Adrenal gland (tissue), 5 donors: Measurements from ENCODE around the gene SAV1.

Source experiments
- POLR2A ChIP-seq, 2 donors: fragments of 450-650 bp; IDR thresholded peaks; one replicate each; pipeline ENCODE4 v1.6.1; 2017; ENCODE audit warnings: antibody characterized with exemption in 2 of 2, mild to moderate bottlenecking in 2 of 2, moderate library complexity in 1 of 2
- TF ChIP-seq, protein P1 (sequence below), 6 experiments: fragments of 450-650 bp in 4 of 6; fragments of 200-600 bp in 2 of 6; sonication (generic) in 1 of 6; IDR thresholded peaks; 1 replicate in 5 of 6; 2 replicates in 1 of 6; pipeline versions ENCODE4 v1.5.1 to v1.8.0; 2016 to 2021; ENCODE audit warnings: antibody characterized with exemption in 6 of 6, mild to moderate bottlenecking in 2 of 6, moderate library complexity in 1 of 6
- donor health status: DM: no; HTN: no; CAD: no.

GRCh38 chr14:50658203-50658602 is 9.9 kb downstream of the SAV1 start:
- TF ChIP-seq, protein P1, sequence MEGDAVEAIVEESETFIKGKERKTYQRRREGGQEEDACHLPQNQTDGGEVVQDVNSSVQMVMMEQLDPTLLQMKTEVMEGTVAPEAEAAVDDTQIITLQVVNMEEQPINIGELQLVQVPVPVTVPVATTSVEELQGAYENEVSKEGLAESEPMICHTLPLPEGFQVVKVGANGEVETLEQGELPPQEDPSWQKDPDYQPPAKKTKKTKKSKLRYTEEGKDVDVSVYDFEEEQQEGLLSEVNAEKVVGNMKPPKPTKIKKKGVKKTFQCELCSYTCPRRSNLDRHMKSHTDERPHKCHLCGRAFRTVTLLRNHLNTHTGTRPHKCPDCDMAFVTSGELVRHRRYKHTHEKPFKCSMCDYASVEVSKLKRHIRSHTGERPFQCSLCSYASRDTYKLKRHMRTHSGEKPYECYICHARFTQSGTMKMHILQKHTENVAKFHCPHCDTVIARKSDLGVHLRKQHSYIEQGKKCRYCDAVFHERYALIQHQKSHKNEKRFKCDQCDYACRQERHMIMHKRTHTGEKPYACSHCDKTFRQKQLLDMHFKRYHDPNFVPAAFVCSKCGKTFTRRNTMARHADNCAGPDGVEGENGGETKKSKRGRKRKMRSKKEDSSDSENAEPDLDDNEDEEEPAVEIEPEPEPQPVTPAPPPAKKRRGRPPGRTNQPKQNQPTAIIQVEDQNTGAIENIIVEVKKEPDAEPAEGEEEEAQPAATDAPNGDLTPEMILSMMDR (IDR thresholded peaks at IDR 0.05) = no peak
- TF ChIP-seq POLR2A (IDR thresholded peaks at IDR 0.05) = no peak
